Nephron progenitor cell (in vitro differentiated cells): Measurements from ENCODE around the gene KMT2C.
"Not testable (repeated sequence)": the region's sequence is repeated elsewhere in the genome, so short reads cannot be mapped to it uniquely, and the experiment has no call there.

Source experiments
- DNase-seq: peaks from one replicate; pipeline ENCODE4 v3.0.0; 2021
- H3K27ac Mint-ChIP-seq: 2 replicates; pipeline ENCODE4 v1.8.0; 2021; ENCODE audit warnings: mild to moderate bottlenecking, moderate library complexity, mixed read lengths
- H3K27me3 Mint-ChIP-seq: 2 replicates; pipeline ENCODE4 v1.8.0; 2021; ENCODE audit warnings: mild to moderate bottlenecking, low read depth, mixed read lengths; ENCODE audit not compliant: poor library complexity
- H3K36me3 Mint-ChIP-seq: 2 replicates; pipeline ENCODE4 v1.8.0; 2021; ENCODE audit warnings: low read depth, mixed read lengths
- H3K4me1 Mint-ChIP-seq: 2 replicates; pipeline ENCODE4 v1.8.0; 2021; ENCODE audit warnings: mixed read lengths
- H3K4me3 Mint-ChIP-seq: 2 replicates; pipeline ENCODE4 v1.8.0; 2021; ENCODE audit warnings: mild to moderate bottlenecking, moderate library complexity, mixed read lengths
- H3K9me3 Mint-ChIP-seq: 2 replicates; pipeline ENCODE4 v1.8.0; 2021; ENCODE audit warnings: mild to moderate bottlenecking, moderate library complexity, mixed read lengths
- TF ChIP-seq, protein P1 (sequence below): fragments of 200-600 bp; sonication (generic); IDR thresholded peaks from 2 replicates; pipeline ENCODE4 v1.5.0; 2021; ENCODE audit warnings: antibody characterized with exemption

KMT2C gene

DNA sequence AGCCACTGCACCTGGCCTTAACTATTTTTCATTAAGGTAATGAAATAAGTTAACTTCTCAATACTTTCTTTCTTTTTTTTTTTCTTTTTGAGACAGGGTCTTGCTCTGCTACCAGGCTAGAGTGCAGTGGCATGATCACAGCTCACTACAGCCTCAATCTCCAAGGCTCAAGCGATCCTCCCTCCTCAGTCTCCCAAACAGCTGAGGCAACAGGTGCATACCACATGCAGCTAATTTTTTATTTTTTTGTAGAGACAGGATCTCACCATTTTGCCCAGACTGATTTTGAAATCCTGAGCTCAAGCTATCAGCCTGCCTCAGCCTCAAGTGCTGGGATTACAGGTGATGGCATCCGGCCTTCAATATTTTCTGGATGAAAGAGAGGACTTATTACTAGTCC is 21.0 kb downstream of the KMT2C start:
- Mint-ChIP-seq H3K9me3 (peaks cover 37% of the 10 kb centered on the region), H3K4me1 (peaks cover 18% of the 10 kb centered on the region), H3K27me3 (peaks cover 2% of the 10 kb centered on the region), H3K36me3 (peaks cover 35% of the 10 kb centered on the region), H3K27ac (no peak overlapping the region), H3K4me3 (no peak overlapping the region)
- TF ChIP-seq, protein P1, sequence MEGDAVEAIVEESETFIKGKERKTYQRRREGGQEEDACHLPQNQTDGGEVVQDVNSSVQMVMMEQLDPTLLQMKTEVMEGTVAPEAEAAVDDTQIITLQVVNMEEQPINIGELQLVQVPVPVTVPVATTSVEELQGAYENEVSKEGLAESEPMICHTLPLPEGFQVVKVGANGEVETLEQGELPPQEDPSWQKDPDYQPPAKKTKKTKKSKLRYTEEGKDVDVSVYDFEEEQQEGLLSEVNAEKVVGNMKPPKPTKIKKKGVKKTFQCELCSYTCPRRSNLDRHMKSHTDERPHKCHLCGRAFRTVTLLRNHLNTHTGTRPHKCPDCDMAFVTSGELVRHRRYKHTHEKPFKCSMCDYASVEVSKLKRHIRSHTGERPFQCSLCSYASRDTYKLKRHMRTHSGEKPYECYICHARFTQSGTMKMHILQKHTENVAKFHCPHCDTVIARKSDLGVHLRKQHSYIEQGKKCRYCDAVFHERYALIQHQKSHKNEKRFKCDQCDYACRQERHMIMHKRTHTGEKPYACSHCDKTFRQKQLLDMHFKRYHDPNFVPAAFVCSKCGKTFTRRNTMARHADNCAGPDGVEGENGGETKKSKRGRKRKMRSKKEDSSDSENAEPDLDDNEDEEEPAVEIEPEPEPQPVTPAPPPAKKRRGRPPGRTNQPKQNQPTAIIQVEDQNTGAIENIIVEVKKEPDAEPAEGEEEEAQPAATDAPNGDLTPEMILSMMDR = no peak
- DNase-seq = no peak

DNA sequence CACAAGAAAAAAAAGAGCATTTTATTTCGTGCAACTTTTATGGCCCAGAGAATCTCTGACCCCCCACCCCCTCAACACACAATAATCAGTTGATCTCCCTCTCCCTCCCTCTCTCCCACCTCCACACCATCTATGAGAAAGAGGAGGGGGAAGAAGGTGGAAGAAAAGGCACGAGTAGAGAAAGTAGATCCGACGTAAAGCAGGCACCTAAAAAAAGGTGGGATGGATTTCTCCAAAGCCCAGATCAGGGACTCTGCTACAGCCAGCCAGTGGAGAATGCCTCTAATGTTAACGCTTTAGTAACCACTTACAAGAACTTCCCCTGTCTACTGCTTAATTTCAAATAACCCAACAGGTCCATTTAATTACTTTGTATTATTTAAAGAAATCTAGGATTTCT is 24.4 kb downstream of the KMT2C start:
- no peaks in the 10 kb centered on the region for H3K27me3 Mint-ChIP-seq
- TF ChIP-seq, protein P1 = no peak
- peak overlapping the region; percentile 95 for H3K27ac Mint-ChIP-seq
- no peak for DNase-seq
- H3K36me3 Mint-ChIP-seq = peaks cover 22% of the 10 kb centered on the region
- peaks cover 18% of the 10 kb centered on the region for H3K4me1 Mint-ChIP-seq
- peaks cover 15% of the 10 kb centered on the region for H3K9me3 Mint-ChIP-seq
- peak overlapping the region; percentile 75 for H3K4me3 Mint-ChIP-seq

GRCh38 chr7:152406491-152406890 is 29.3 kb downstream of the KMT2C start:
- DNase-seq = no peak
- H3K4me3 Mint-ChIP-seq = no peak overlapping the region
- TF ChIP-seq, protein P1 = no peak
- peaks cover 28% of the 10 kb centered on the region for H3K36me3 Mint-ChIP-seq
- peaks cover 6% of the 10 kb centered on the region for H3K4me1 Mint-ChIP-seq
- H3K27ac Mint-ChIP-seq = no peak overlapping the region
- no peaks in the 10 kb centered on the region for H3K27me3 Mint-ChIP-seq
- peaks cover 4% of the 10 kb centered on the region for H3K9me3 Mint-ChIP-seq

GRCh38 chr7:152406030-152406429 is 29.8 kb downstream of the KMT2C start:
- not testable (repeated sequence) for DNase-seq, H3K4me3 Mint-ChIP-seq, H3K27ac Mint-ChIP-seq, H3K9me3 Mint-ChIP-seq, H3K27me3 Mint-ChIP-seq, H3K4me1 Mint-ChIP-seq
- peaks cover 29% of the 10 kb centered on the region for H3K36me3 Mint-ChIP-seq

DNA sequence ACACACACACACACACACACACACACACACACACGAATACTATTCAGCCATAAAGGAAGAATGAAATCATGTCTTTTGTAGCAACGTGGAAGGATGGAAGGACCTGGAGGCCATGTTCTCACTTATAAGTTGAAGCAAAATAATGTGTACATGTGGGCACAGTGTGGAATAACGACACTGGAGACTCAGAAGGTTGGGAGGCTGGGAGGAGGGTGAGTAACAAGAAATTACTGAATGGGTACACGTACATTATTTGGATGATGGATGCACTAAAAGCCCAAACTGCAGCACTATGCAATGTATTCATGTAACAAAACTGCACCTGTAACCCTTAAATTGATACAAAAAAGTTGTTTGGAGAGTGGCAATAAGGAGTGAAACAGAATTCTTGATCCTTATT is 32.1 kb downstream of the KMT2C start:
- H3K9me3 Mint-ChIP-seq = peaks cover 10% of the 10 kb centered on the region
- no peak overlapping the region for H3K27ac Mint-ChIP-seq
- H3K36me3 Mint-ChIP-seq = peaks cover 43% of the 10 kb centered on the region
- TF ChIP-seq, protein P1 = no peak
- H3K4me1 Mint-ChIP-seq = no peaks in the 10 kb centered on the region
- no peak for DNase-seq
- H3K27me3 Mint-ChIP-seq = no peaks in the 10 kb centered on the region
- no peak overlapping the region for H3K4me3 Mint-ChIP-seq

DNA sequence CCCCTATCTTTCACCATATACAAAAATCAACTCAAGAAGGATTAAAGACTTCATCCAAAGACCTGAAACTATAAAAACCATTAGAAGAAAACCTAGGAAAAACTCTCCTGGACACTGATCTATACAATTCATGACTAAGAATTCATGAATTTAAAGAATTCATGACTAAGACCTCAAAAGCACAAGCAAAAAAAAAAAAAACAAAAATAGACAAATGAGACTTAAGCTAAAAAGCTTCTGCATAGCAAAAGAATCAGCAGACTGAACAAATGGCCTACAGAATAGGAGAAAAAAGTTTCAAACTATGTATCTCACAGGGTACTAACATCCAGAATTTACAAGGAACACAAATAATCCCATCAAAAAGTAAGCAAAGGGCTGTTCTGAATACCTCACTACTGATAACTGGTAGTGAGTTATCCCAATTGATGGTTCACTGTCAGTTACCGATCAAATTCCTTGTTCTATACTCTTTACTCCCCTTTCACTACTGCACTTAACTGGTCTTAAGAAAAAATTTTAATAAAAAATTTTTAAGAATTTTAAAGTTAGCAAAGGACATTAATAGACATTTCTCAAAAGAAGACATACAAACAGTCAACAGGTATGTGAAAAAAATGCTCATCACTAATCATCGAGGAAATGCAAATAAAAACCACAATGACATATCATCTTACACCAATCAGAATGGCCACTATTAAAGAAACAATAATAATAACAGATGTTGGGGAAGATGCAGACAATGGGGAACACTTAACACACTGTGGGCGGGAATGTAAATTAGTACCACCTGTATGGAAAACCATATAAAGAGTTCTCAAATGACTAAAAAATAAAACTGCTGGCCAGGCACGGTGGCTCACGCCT is 33.2 kb downstream of the KMT2C start:
- Mint-ChIP-seq H3K36me3 (peaks cover 47% of the 10 kb centered on the region), H3K4me1 (no peaks in the 10 kb centered on the region), H3K27me3 (no peaks in the 10 kb centered on the region), H3K9me3 (peaks cover 10% of the 10 kb centered on the region), H3K4me3 (no peak overlapping the region), H3K27ac (no peak overlapping the region)
- DNase-seq = no peak
- TF ChIP-seq, protein P1 = no peak
